Cardiac muscle cell (in vitro differentiated cells and primary cell): ENCODE data around the gene ITGAE. TPM values are rescaled to one million over a fixed set of nuclear protein-coding genes. Genes with fewer than 3 reads are reported as not detected.

Experiments used
- DNase-seq, 2 donors: peaks; one replicate each; pipeline versions ENCODE4 v3.0.0 to v3.0.0-alpha.2; 2010 to 2017; ENCODE audit warnings: low read depth in 1 of 2, low spot score in 1 of 2
- H3K27ac ChIP-seq: fragments of 200-600 bp; sonication (generic); 2 replicates; pipeline ENCODE4 v1.5.1; 2016
- H3K27me3 ChIP-seq: fragments of 200-600 bp; sonication (generic); 2 replicates; pipeline ENCODE4 v1.6.0; 2016; ENCODE audit warnings: control low read depth
- H3K36me3 ChIP-seq: fragments of 200-600 bp; sonication (generic); 2 replicates; pipeline ENCODE4 v1.5.1; 2016; ENCODE audit warnings: control low read depth
- H3K4me1 ChIP-seq: fragments of 200-600 bp; sonication (generic); 2 replicates; pipeline ENCODE4 v1.8.1; 2017; ENCODE audit warnings: low read depth, mild to moderate bottlenecking, mixed run types
- H3K4me3 ChIP-seq: fragments of 200-600 bp; sonication (generic); 2 replicates; pipeline ENCODE4 v1.5.1; 2016; ENCODE audit warnings: mild to moderate bottlenecking
- H3K9me3 ChIP-seq: fragments of 200-600 bp; sonication (generic); 2 replicates; pipeline ENCODE4 v1.5.1; 2017; ENCODE audit warnings: low read depth, mild to moderate bottlenecking, control low read depth
- CTCF ChIP-seq: IDR thresholded peaks from 2 replicates; pipeline ENCODE4 v1.5.1; 2012; ENCODE audit warnings: low read depth, mild to moderate bottlenecking, low read length
- polyA plus RNA-seq: library from polyadenylated mRNA; unstranded; fragments of >200 nt; fragmentation: Nextera tagmentation; extraction: Ambion mirVana; gene quantifications from 2 replicates; pipeline ENCODE4 v1.2.1, GENCODE V29; 2016
- total RNA-seq: library from RNA; depleted of rRNA; stranded (reverse); fragments of >200 nt; gene quantifications from 2 replicates; pipeline ENCODE4 v1.2.3, GENCODE V29; 2016

The ITGAE gene
- total and polyA plus RNA-seq, 2 experiments from 2014 or later, result 15.6 to 86.6 TPM

DNA sequence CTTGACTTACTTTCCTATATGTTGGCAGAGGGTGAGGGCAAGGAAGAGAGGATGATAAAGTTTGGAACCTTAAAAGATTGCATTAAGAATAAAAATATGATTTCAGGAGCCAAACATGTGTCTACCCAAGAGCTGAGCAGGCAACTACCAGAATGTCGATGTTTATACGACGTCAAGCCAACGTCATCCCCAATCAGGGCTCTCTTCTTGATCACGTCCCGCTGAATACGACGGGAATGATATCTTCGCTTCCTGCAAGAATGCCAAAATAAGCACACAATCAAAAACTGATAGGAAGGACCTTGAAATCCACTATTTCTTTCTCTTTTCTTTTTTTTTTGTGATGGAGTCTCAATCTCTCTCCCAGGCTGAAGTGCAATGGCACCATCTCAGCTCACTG is 20.1 kb upstream of the ITGAE start:
- Histone ChIP-seq H3K27me3 (no peaks in the 10 kb centered on the region), H3K36me3 (peaks cover 89% of the 10 kb centered on the region), H3K4me3 (no peak overlapping the region), H3K27ac (no peak overlapping the region), H3K9me3 (no peaks in the 10 kb centered on the region), H3K4me1 (no peaks in the 10 kb centered on the region)
- DNase-seq, result no peak
- TF ChIP-seq CTCF, result no peak

DNA sequence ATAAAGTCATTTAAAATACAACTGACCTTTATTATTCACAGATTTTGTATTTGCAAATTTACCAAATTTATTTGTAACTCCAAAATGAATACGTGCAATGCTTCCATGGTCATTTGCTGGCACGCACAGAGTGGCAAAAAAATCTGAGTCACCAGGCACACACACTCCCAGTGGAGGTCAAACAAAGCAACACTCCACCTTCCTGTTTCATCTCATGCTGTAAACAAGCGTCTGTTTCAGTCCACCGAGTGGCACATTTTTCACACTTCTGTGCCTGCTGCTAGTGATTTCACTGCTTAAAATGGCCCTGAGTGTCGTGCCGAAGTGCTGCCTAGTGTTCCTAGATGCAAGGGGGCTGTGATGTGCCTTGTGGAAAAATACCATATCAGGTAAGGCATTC is 17.8 kb upstream of the ITGAE start:
- DNase-seq, result no peak
- peaks cover 86% of the 10 kb centered on the region for H3K36me3 ChIP-seq

DNA sequence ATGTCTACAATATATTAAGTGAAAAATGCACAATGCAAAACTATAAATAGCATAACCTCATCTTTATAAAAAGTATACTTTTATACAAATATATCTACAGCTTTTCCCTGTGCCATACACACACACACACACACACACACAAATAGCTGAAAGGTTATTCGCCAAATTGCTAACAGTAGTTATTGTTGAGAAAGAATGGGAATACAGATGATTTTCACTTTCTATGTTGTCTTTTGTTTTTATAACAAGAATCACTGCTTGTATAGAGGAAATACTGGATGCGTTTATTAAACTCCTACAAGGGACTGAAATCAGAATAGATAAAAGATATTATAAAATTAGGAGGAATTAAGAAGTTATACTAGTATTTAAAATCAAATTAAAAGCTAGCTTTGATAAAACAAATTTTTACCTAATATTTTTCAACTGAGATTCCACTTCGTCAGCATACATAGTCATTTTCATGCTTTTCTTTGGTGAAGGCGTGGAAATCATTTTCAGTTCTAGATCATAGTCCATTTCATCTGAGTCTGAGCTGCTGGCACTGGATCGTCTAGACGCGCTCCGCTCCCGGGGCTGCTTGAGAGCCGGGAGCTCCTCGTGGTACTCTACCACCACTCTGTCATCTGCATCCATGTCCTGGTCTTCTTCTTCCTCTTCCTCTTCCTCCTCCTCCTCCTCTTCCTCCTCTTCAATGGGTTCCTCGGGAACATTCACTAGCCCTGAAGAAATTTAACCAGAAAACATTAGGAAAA is 17.0 kb upstream of the ITGAE start:
- H3K27ac ChIP-seq, result no peak overlapping the region

More for the DNA sequence above, 17.8 kb upstream of the ITGAE start:
- no peaks in the 10 kb centered on the region for H3K9me3 ChIP-seq
- H3K4me3 ChIP-seq, result no peak overlapping the region
- no peaks in the 10 kb centered on the region for H3K27me3 ChIP-seq
- TF ChIP-seq CTCF, result no peak
- H3K4me1 ChIP-seq, result no peaks in the 10 kb centered on the region
- no peak overlapping the region for H3K27ac ChIP-seq

DNA sequence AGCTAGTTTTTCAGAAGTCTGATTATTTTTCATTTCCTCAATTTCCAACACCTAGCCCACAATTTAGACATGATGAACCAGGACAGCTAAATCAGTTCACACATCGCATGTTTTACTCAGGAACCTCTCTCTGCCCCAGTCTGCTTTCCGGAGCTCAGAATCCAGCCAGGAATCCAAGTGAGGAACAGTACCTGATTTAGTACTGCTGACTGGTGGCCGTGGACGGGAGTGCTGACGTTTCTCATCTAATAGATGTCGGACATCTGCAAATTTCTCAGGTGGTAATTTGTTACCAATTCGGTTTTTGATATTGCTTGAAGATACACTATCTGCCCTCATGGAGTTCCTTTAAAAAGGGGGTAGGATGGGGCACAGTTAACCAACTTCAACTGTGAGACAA is 14.9 kb upstream of the ITGAE start:
- peak overlapping the region; percentile 58 for H3K27ac ChIP-seq
- peaks cover 90% of the 10 kb centered on the region for H3K36me3 ChIP-seq
- no peaks in the 10 kb centered on the region for H3K27me3 ChIP-seq
- H3K9me3 ChIP-seq, result no peaks in the 10 kb centered on the region
- H3K4me1 ChIP-seq, result no peaks in the 10 kb centered on the region
- TF ChIP-seq CTCF, result no peak
- no peak overlapping the region for H3K4me3 ChIP-seq
- DNase-seq, result no peak

More for the DNA sequence above, 17.0 kb upstream of the ITGAE start:
- TF ChIP-seq CTCF, result no peak
- no peaks in the 10 kb centered on the region for H3K27me3 ChIP-seq
- peaks cover 91% of the 10 kb centered on the region for H3K36me3 ChIP-seq
- DNase-seq, result no peak
- no peaks in the 10 kb centered on the region for H3K9me3 ChIP-seq
- no peaks in the 10 kb centered on the region for H3K4me1 ChIP-seq
- no peak overlapping the region for H3K4me3 ChIP-seq

- H3K4me1 ChIP-seq, result no peaks in the 10 kb centered on the region
- no peak for DNase-seq
- no peaks in the 10 kb centered on the region for H3K27me3 ChIP-seq
- H3K27ac ChIP-seq, result peak overlapping the region; percentile 58
- H3K4me3 ChIP-seq, result no peak overlapping the region
- H3K36me3 ChIP-seq, result peaks cover 87% of the 10 kb centered on the region
- TF ChIP-seq CTCF, result no peak
- no peaks in the 10 kb centered on the region for H3K9me3 ChIP-seq
Observed at GRCh38 chr17:3815122-3815521, 14.1 kb upstream of the ITGAE start.
